Esophagus mucosa (tissue), 1 donor: ENCODE measurements around the gene KRT6C. TPM values are rescaled to one million over a fixed set of nuclear protein-coding genes. Genes with fewer than 3 reads are reported as not detected.

Source experiments
- ATAC-seq: fragments of 200-7000 bp; cut with Tn5 transposase; one replicate; pipeline ENCODE4 v1.9.1; 2020
- total RNA-seq: library from RNA; stranded (reverse); gene quantifications from one replicate; pipeline ENCODE4 v1.2.4, GENCODE V29; 2023
- donor health status: DM: yes; HTN: yes; CAD: no.

Gene KRT6C
- total RNA-seq, 1 donor from 2014 or later = 2,886 TPM

DNA sequence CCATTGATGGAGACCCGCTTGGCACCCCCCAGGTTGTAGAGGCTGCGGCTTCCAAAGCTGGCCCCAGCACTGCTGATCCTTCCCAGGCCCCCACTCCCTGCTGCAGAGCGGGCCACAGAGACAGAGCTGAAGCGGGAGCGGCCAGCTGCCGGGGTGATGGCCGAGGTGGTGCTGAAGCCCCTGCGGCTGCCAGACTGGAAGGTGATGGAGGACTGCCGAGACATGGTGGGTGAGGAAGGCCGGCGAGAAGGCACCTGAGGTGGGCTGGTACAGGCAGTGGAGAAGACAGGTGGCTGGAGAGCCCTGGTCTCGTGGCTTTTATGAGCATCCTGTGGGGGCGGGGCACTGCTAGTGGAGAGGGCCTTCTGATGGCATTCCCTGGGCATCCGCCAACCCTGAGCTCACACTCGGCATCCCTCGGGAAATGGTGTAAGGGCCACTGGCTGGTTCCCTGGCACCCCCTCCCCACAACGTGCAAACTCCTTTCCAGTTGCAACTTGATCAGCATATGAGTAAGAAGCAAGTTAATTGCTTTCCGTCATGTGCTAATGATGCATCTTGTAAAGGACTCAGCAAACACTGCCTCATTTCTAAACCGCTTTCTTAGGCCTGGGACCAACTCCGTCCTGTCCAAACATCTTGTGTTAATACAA lies 39.4 kb downstream of the KRT6C start, which contains the start of gene KRT75:
Gene KRT75 (minus strand): TSS at position 291 of the 653 bp plus-strand sequence. CDS start 67 bp downstream, at position 224.
- ATAC-seq = peak; percentile 33

GRCh38 chr12:52433501-52434080 lies 40.0 kb downstream of the KRT6C start:
- no peak for ATAC-seq

- ATAC-seq = no peak
These were observed 40.9 kb downstream of the KRT6C start for GRCh38 chr12:52432559-52433207.

DNA sequence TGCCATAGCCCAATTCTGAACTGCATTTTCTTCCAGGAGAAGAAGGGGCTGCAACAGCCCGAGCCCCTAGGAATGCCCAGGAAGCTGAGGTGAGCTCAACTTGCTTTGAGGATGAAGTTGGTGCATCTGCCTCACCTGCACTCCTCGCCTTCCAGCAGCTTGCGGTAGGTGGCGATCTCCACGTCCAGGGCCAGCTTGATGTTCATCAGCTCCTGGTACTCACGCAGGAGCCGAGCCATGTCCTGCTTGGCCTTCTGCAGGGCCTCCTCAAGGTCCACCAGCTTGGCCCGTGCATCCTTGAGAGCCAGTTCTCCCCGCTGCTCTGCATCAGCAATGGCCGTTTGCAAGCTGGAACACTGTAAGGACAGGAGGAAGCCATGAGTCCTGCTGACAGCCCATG lies 45.5 kb downstream of the KRT6C start:
- ATAC-seq = no peak

DNA sequence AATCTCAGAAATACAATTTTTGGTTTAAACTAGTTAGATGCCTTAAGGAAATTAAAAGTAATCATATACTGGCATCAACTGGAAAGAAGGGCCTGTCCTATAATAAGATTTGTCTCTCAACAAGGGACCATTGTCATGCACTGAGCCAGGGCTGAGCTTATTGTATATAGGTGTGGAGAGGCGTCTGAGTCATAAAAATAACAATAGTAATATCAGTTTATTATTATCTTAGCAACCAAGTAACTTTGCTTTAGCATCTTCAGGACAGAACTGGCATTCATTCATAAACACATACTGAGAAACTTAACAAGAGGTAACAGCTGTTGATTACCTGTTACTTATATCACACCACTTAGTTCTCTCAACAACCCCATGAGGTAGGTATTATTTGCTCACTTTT lies 46.5 kb downstream of the KRT6C start:
- ATAC-seq = peak; percentile 66

DNA sequence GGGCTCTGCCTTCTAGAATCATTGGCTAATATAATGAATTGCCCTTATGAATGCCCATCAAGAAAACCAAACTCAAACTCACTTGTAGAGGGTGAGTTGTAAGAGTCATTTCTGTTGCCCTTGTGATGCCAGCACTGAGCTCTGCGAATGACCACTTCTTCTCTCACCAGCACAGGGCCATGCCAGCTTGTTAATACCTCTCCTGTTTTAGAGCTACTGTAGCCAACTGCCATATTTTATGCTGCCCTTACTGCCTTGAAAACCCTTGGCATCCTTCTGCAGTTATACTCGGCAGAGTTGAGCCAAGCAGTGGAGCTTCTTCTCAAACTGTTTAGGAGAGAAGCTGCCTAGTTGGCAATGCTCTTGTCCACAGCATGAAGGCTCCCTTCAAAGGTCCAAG lies 47.6 kb downstream of the KRT6C start:
- ATAC-seq = no peak

DNA sequence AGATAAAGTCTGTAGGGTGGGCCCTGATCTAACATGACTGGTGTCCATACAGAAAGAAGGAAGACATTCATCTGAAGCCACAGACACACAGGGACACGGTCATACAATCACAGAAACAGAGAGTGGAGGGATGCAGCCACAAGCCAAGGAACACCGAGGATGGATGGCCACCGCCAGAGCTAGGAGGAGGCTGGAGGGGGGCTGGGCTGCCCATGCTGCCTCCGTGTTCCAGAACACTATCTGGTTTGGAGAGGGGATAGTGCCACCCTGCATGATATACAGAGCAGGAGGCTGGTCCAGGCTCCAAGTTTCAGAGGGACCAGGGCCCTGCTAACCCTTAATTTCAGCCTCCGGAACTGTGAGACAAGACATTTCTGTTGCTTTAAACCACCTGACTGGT lies 48.1 kb downstream of the KRT6C start:
- no peak for ATAC-seq

- ATAC-seq = no peak
These were observed 49.7 kb downstream of the KRT6C start for GRCh38 chr12:52423661-52424500.

- peak; percentile 14 for ATAC-seq
These were observed 50.6 kb downstream of the KRT6C start for GRCh38 chr12:52423035-52423434.

DNA sequence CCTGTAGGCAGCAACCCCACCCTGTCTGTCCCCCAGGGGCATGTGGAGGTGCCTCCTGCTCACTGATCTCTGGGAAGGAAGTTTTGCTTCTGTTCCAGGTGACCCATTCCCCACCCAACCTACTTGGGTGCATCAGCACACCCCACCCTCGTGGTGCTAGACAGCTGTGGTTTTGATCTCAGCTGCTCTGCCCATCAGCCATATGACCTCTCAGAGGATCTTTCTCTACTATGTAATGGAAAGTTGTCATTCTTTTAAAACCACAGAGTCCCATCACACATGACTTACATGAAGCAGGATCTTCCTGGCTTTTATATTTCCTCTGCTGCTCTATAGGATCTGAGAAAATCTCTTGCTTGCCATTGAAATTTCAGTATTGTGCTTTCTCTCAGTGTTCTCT lies 53.9 kb downstream of the KRT6C start:
- ATAC-seq = no peak

DNA sequence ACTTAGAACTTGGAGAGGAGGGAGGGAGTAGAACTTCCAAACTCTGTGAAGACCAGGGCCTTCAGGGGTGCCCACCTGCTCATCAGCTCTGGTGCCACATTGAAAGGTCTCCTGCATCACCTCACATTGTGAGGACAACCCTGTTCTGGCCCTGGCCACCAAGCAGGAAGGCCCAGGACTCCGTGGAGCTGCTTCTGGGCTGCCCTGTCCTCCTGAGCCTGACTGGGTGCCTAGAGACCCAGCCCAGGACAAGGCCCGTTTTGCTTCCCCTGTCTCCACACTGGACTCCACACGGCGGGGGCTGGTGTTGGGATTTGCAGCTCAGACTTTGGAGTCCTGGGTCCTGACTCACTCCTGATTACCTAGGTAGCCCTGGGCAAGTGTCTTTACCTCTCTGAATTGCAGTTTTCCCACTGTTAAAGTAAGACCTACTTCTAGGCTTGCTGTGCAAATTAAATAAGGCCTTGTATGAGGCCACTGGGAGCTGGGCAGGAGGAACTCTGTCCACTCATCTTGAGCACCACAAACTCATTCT lies 55.0 kb downstream of the KRT6C start:
- ATAC-seq = no peak

Other genes starting within 250 kb of the KRT6C start
- 113 TPM for gene KRT7, start 240.6 kb downstream of the KRT6C start, total RNA-seq
- gene KRT86, start 199.2 kb downstream of the KRT6C start, total RNA-seq = not detected
- gene KRT81, start 182.3 kb downstream of the KRT6C start, total RNA-seq = not detected
- not detected for gene KRT83, start 152.4 kb downstream of the KRT6C start, total RNA-seq
- gene KRT85, start 106.3 kb downstream of the KRT6C start, total RNA-seq = not detected
- gene KRT84, start 88.2 kb downstream of the KRT6C start, total RNA-seq = not detected
- not detected for gene KRT82, start 67.5 kb downstream of the KRT6C start, total RNA-seq
- gene KRT75, start 39.4 kb downstream of the KRT6C start, total RNA-seq = 0.84 TPM
- 2,496 TPM for gene KRT6B, start 21.7 kb downstream of the KRT6C start, total RNA-seq
- 18,870 TPM for gene KRT6A, start 19.5 kb upstream of the KRT6C start, total RNA-seq
- 11,855 TPM for gene KRT5, start 46.6 kb upstream of the KRT6C start, total RNA-seq
- gene KRT71, start 79.3 kb upstream of the KRT6C start, total RNA-seq = not detected
- 0.12 TPM for gene KRT74, start 100.0 kb upstream of the KRT6C start, total RNA-seq
- gene KRT72, start 127.7 kb upstream of the KRT6C start, total RNA-seq = not detected
- gene KRT73, start 144.8 kb upstream of the KRT6C start, total RNA-seq = not detected
- gene KRT2, start 178.4 kb upstream of the KRT6C start, total RNA-seq = not detected
- 2.5 TPM for gene KRT1, start 206.6 kb upstream of the KRT6C start, total RNA-seq
- not detected for gene KRT77, start 229.7 kb upstream of the KRT6C start, total RNA-seq